Neural progenitor cell (in vitro differentiated cells): ENCODE data around the gene LZTS3. TPM values are rescaled to one million over a fixed set of nuclear protein-coding genes. Genes with fewer than 3 reads are reported as not detected.

Source experiments
- DNase-seq: peaks from one replicate; pipeline ENCODE4 v3.0.0-alpha.2; 2016; ENCODE audit warnings: low spot score
- H2AFZ ChIP-seq: fragments of 200-600 bp; sonication (generic); replicated peaks from 2 replicates; pipeline ENCODE4 v1.6.1; 2016; ENCODE audit warnings: antibody characterized with exemption
- H3F3A ChIP-seq: fragments of 200-600 bp; sonication (generic); 2 replicates; pipeline ENCODE4 v1.6.1; 2016; ENCODE audit warnings: antibody characterized with exemption, low read depth
- H3K27ac ChIP-seq: fragments of 200-600 bp; sonication (generic); 2 replicates; pipeline ENCODE4 v1.5.1; 2016; ENCODE audit warnings: mild to moderate bottlenecking
- H3K27me3 ChIP-seq: fragments of 200-600 bp; sonication (generic); 2 replicates; pipeline ENCODE4 v1.6.1; 2016; ENCODE audit warnings: mild to moderate bottlenecking, moderate library complexity
- H3K36me3 ChIP-seq: fragments of 200-600 bp; sonication (generic); 2 replicates; pipeline ENCODE4 v1.5.1; 2016
- H3K4me1 ChIP-seq: fragments of 200-600 bp; sonication (generic); 2 replicates; pipeline ENCODE4 v1.6.1; 2016; ENCODE audit warnings: mixed run types
- H3K4me2 ChIP-seq: fragments of 200-600 bp; sonication (generic); 2 replicates; pipeline ENCODE4 v1.6.1; 2016
- H3K4me3 ChIP-seq: fragments of 200-600 bp; sonication (generic); 2 replicates; pipeline ENCODE4 v1.5.1; 2016
- H3K79me2 ChIP-seq: fragments of 200-600 bp; sonication (generic); 2 replicates; pipeline ENCODE4 v1.6.1; 2016; ENCODE audit warnings: low read depth
- H3K9ac ChIP-seq: fragments of 200-600 bp; sonication (generic); 2 replicates; pipeline ENCODE4 v1.6.1; 2016
- H3K9me3 ChIP-seq: fragments of 200-600 bp; sonication (generic); 2 replicates; pipeline ENCODE4 v1.5.1; 2016; ENCODE audit warnings: low read depth
- H4K20me1 ChIP-seq: fragments of 200-600 bp; sonication (generic); 2 replicates; pipeline ENCODE4 v1.6.1; 2016; ENCODE audit warnings: low read depth
- H3K27ac Mint-ChIP-seq: 3 replicates; pipeline ENCODE4 v1.8.0; 2021; ENCODE audit warnings: mixed read lengths
- H3K27me3 Mint-ChIP-seq: 2 replicates; pipeline ENCODE4 v1.8.0; 2022; ENCODE audit warnings: low read depth, mild to moderate bottlenecking, inconsistent platforms, moderate library complexity, mixed read lengths; ENCODE audit not compliant: insufficient read depth
- H3K36me3 Mint-ChIP-seq: 3 replicates; pipeline ENCODE4 v1.8.0; 2021; ENCODE audit warnings: mixed read lengths
- H3K4me1 Mint-ChIP-seq: 3 replicates; pipeline ENCODE4 v1.8.0; 2021; ENCODE audit warnings: mixed read lengths
- H3K4me3 Mint-ChIP-seq: 3 replicates; pipeline ENCODE4 v1.8.0; 2021; ENCODE audit warnings: mild to moderate bottlenecking, moderate library complexity, mixed read lengths
- H3K9me3 Mint-ChIP-seq: 3 replicates; pipeline ENCODE4 v1.8.0; 2020; ENCODE audit warnings: mixed read lengths
- EZH2 ChIP-seq: fragments of 200-600 bp; sonication (generic); IDR thresholded peaks from 2 replicates; pipeline ENCODE4 v1.6.1; 2017; ENCODE audit warnings: antibody characterized with exemption, mild to moderate bottlenecking, moderate library complexity
- EZH2phosphoT487 ChIP-seq: fragments of 200-600 bp; sonication (generic); IDR thresholded peaks from 2 replicates; pipeline ENCODE4 v1.6.1; 2017; ENCODE audit warnings: antibody characterized with exemption
- total RNA-seq: library from RNA; depleted of rRNA; stranded (reverse); fragments of >200 nt; gene quantifications from 2 replicates; pipeline ENCODE4 v1.2.3, GENCODE V29; 2015; ENCODE audit warnings: low replicate concordance
- TF ChIP-seq, protein P1 (sequence below): fragments of 200-600 bp; sonication (generic); IDR thresholded peaks from 2 replicates; pipeline ENCODE4 v1.5.1; 2017; ENCODE audit warnings: antibody characterized with exemption, mild to moderate bottlenecking

Gene LZTS3
- total RNA-seq, 1 donor from 2014 or later, result 3.7 TPM

DNA sequence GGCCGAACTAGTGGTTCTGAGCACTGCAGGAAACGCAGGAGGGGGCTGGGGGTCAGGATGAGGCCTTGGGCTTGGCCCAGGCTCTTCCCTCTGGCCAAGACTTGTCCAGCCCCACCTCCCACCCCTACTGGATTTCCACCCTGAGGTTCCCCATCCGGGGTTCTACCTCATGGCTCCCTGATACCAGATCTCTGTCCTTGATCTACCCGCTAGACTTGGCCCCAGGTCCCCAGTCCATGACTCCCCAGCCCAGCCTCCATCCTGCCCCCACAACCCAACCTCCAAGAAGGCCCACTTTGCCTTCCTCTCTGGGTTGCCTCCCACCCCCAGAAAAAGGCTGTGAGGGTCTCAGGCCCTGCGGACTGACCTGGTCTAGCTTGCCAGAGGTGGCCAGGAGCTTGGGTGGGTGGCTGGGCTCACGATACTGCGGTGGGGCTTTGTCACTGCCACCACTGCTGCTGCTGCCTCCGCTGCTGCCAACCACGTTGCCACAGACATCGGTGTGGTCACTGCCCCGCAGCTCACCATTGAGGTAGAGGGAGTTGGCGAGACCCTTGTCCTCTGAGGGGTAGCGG, 6.9 kb downstream of the LZTS3 start:
- Histone ChIP-seq H3K4me1 (peaks cover 3% of the 10 kb centered on the region), H4K20me1 (peaks cover 4% of the 10 kb centered on the region), H3K27ac (no peak overlapping the region), H2AFZ (no peak overlapping the region), H3K4me3 (no peak overlapping the region), H3K9ac (no peak overlapping the region), H3K36me3 (no peaks in the 10 kb centered on the region), H3K27me3 (peaks cover 23% of the 10 kb centered on the region), H3F3A (peaks cover under 1% of the 10 kb centered on the region), H3K79me2 (no peaks in the 10 kb centered on the region), H3K4me2 (no peak overlapping the region), H3K9me3 (no peaks in the 10 kb centered on the region)
- Mint-ChIP-seq H3K27me3 (peaks cover 12% of the 10 kb centered on the region), H3K4me3 (no peak overlapping the region), H3K4me1 (peaks cover 4% of the 10 kb centered on the region), H3K9me3 (no peaks in the 10 kb centered on the region), H3K27ac (no peak overlapping the region), H3K36me3 (no peaks in the 10 kb centered on the region)
- no peak for DNase-seq
- no peak for TF ChIP-seq EZH2phosphoT487

- TF ChIP-seq EZH2phosphoT487, result no peak
- no peak for TF ChIP-seq EZH2
- TF ChIP-seq, protein P1, sequence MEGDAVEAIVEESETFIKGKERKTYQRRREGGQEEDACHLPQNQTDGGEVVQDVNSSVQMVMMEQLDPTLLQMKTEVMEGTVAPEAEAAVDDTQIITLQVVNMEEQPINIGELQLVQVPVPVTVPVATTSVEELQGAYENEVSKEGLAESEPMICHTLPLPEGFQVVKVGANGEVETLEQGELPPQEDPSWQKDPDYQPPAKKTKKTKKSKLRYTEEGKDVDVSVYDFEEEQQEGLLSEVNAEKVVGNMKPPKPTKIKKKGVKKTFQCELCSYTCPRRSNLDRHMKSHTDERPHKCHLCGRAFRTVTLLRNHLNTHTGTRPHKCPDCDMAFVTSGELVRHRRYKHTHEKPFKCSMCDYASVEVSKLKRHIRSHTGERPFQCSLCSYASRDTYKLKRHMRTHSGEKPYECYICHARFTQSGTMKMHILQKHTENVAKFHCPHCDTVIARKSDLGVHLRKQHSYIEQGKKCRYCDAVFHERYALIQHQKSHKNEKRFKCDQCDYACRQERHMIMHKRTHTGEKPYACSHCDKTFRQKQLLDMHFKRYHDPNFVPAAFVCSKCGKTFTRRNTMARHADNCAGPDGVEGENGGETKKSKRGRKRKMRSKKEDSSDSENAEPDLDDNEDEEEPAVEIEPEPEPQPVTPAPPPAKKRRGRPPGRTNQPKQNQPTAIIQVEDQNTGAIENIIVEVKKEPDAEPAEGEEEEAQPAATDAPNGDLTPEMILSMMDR, result no peak
- H3K4me2 ChIP-seq, result no peak overlapping the region
- Mint-ChIP-seq H3K27me3 (peaks cover 12% of the 10 kb centered on the region), H3K36me3 (no peaks in the 10 kb centered on the region), H3K4me1 (peaks cover 4% of the 10 kb centered on the region), H3K27ac (no peak overlapping the region), H3K9me3 (no peaks in the 10 kb centered on the region), H3K4me3 (no peak overlapping the region)
- DNase-seq, result no peak
- H3K36me3 ChIP-seq, result no peaks in the 10 kb centered on the region
- no peak overlapping the region for H3K4me3 ChIP-seq
- H2AFZ ChIP-seq, result no peak overlapping the region
- no peak overlapping the region for H3K9ac ChIP-seq
- peaks cover 23% of the 10 kb centered on the region for H3K27me3 ChIP-seq
- H4K20me1 ChIP-seq, result peaks cover 4% of the 10 kb centered on the region
- peaks cover 8% of the 10 kb centered on the region for H3F3A ChIP-seq
- no peak overlapping the region for H3K27ac ChIP-seq
- no peaks in the 10 kb centered on the region for H3K9me3 ChIP-seq
- H3K79me2 ChIP-seq, result no peaks in the 10 kb centered on the region
- H3K4me1 ChIP-seq, result peaks cover 3% of the 10 kb centered on the region
Observed at GRCh38 chr20:3165473-3166337, 7.6 kb downstream of the LZTS3 start.

- Mint-ChIP-seq H3K27ac (no peak overlapping the region), H3K27me3 (peaks cover 9% of the 10 kb centered on the region), H3K4me1 (peaks cover 4% of the 10 kb centered on the region), H3K4me3 (no peak overlapping the region), H3K36me3 (no peaks in the 10 kb centered on the region), H3K9me3 (no peaks in the 10 kb centered on the region)
- peaks cover 2% of the 10 kb centered on the region for H3K79me2 ChIP-seq
- DNase-seq, result no peak
- peaks cover 3% of the 10 kb centered on the region for H3K4me1 ChIP-seq
- no peak overlapping the region for H3K9ac ChIP-seq
- peaks cover 23% of the 10 kb centered on the region for H3K27me3 ChIP-seq
- no peaks in the 10 kb centered on the region for H3K36me3 ChIP-seq
- H2AFZ ChIP-seq, result no peak overlapping the region
- no peak overlapping the region for H3K4me2 ChIP-seq
- no peak overlapping the region for H3K27ac ChIP-seq
- no peak overlapping the region for H3K4me3 ChIP-seq
- H3F3A ChIP-seq, result peaks cover 11% of the 10 kb centered on the region
- TF ChIP-seq EZH2, result no peak
- TF ChIP-seq, protein P1, result no peak
- no peak for TF ChIP-seq EZH2phosphoT487
- H4K20me1 ChIP-seq, result peaks cover 4% of the 10 kb centered on the region
- no peaks in the 10 kb centered on the region for H3K9me3 ChIP-seq
Observed at GRCh38 chr20:3164763-3165410, 8.5 kb downstream of the LZTS3 start.
